Thyroid gland (tissue), 4 donors: ENCODE results near the gene OSMR. TPM values are rescaled to one million over a fixed set of nuclear protein-coding genes. Genes with fewer than 3 reads are reported as not detected.

Source experiments
- DNase-seq, 2 donors: peaks; one replicate each; pipeline ENCODE4 v3.0.0-alpha.2; 2019
- H3K27ac ChIP-seq, 3 donors: fragments of 200-600 bp; sonication (generic); 1 replicate in 2 of 3; 2 replicates in 1 of 3; pipeline ENCODE4 v1.5.1; 2016 to 2019; ENCODE audit warnings: mild to moderate bottlenecking in 1 of 3, moderate library complexity in 1 of 3
- H3K27me3 ChIP-seq: fragments of 200-600 bp; sonication (generic); one replicate; pipeline ENCODE4 v1.5.1; 2019
- H3K36me3 ChIP-seq, 2 donors: fragments of 200-600 bp; sonication (generic); one replicate each; pipeline ENCODE4 v1.5.1; 2016 to 2019
- H3K4me1 ChIP-seq, 2 donors: fragments of 200-600 bp; sonication (generic); one replicate each; pipeline ENCODE4 v1.5.1; 2017 to 2019
- H3K4me3 ChIP-seq, 3 donors: fragments of 200-600 bp; sonication (generic); replicated peaks in 1 of 3; 1 replicate in 2 of 3; 2 replicates in 1 of 3; pipeline ENCODE4 v1.5.1; 2016; ENCODE audit warnings: mild to moderate bottlenecking in 1 of 3
- H3K9me3 ChIP-seq: fragments of 200-600 bp; sonication (generic); one replicate; pipeline ENCODE4 v1.5.1; 2017
- CTCF ChIP-seq, 6 experiments: fragments of 200-600 bp in 3 of 6; fragments of 450-650 bp in 3 of 6; sonication (generic) in 3 of 6; IDR thresholded peaks; one replicate each; pipeline ENCODE4 v1.5.1; 2016 to 2019; ENCODE audit warnings: antibody characterized with exemption in 6 of 6, mild to moderate bottlenecking in 2 of 6, inconsistent platforms in 1 of 6, moderate library complexity in 1 of 6
- POLR2A ChIP-seq, 2 donors: fragments of 450-650 bp; IDR thresholded peaks; one replicate each; pipeline ENCODE4 v1.6.1; 2017; ENCODE audit warnings: antibody characterized with exemption in 2 of 2, mild to moderate bottlenecking in 2 of 2, moderate library complexity in 1 of 2
- WGBS, 2 donors: methylation state at CpG; one replicate each; pipeline ENCODE4 v1.1.5; 2017; 5-methylcytosine and 5-hydroxymethylcytosine counted together
- intact Hi-C: fragments of 100-400 bp; cut with DNase I; formaldehyde crosslinking; loops from one replicate; pipeline ENCODE4 v1.15.1; 2023
- total RNA-seq, 4 donors: library from RNA; depleted of rRNA; stranded (reverse); fragments of >200 nt; gene quantifications; one replicate each; pipeline ENCODE4 v1.2.3, GENCODE V29; 2016

OSMR gene
- total RNA-seq, 4 donors from 2014 or later, result 18.2 to 104 (median 33.9) TPM

DNA sequence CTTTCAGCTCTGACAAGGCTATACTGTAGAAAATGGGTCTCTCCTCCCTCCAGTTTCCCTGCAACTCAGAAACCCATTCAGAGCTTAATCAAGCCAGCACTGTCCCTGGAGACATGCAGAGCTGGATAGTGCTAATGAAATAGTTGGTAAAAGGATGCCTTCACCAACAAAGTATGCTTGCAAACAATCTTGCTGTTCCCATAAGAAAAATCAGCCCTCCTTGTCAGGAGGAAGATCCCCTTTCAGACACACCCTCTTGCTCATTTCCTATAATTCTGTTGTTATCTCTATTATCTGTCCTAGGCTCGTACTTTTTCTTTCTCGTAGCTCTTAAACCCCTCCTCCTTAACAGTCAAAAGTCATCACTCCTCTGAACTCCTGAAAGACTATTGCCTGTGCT, 9.9 kb upstream of the OSMR start:
- TF ChIP-seq CTCF (IDR thresholded peaks at IDR 0.05), result no peak
- no peak for TF ChIP-seq POLR2A (IDR thresholded peaks at IDR 0.05)
- Histone ChIP-seq H3K36me3 (no peaks in the 10 kb centered on the region), H3K4me1 (peaks cover 0 to 9% of the 10 kb centered on the region in 2 donors), H3K27me3 (no peaks in the 10 kb centered on the region), H3K9me3 (no peaks in the 10 kb centered on the region), H3K4me3 (no peak overlapping the region), H3K27ac (no peak overlapping the region)
- intact Hi-C loops, result no loop called here
- 68 to 70% methylated on average over 2 of the region's 2 CpGs for WGBS, 2 donors
- no peak for DNase-seq

- Histone ChIP-seq H3K4me1 (peaks cover 0 to 4% of the 10 kb centered on the region in 2 donors), H3K27ac (no peak overlapping the region), H3K36me3 (no peaks in the 10 kb centered on the region), H3K9me3 (no peaks in the 10 kb centered on the region), H3K27me3 (no peaks in the 10 kb centered on the region), H3K4me3 (no peak overlapping the region)
- no peak for DNase-seq
- 78 to 86% methylated on average over 2 of the region's 2 CpGs for WGBS, 2 donors
- intact Hi-C loops, result no loop called here
- TF ChIP-seq POLR2A (IDR thresholded peaks at IDR 0.05) (no peak), CTCF (IDR thresholded peaks at IDR 0.05) (no peak)
These were observed 8.4 kb upstream of the OSMR start for GRCh38 chr5:38837416-38837815.

- no peak overlapping the region for H3K4me3 ChIP-seq
- intact Hi-C loops, result no loop called here
- TF ChIP-seq POLR2A (IDR thresholded peaks at IDR 0.05) (no peak), CTCF (IDR thresholded peaks at IDR 0.05) (no peak)
- WGBS, 2 donors, result 68 to 95% methylated on average over 2 of the region's 2 CpGs
- no peak for DNase-seq
- peaks cover 0 to 4% of the 10 kb centered on the region in 2 donors for H3K4me1 ChIP-seq
- no peaks in the 10 kb centered on the region for H3K9me3 ChIP-seq
- H3K27ac ChIP-seq, result no peak overlapping the region
- H3K27me3 ChIP-seq, result no peaks in the 10 kb centered on the region
- H3K36me3 ChIP-seq, result no peaks in the 10 kb centered on the region
These were observed 7.9 kb upstream of the OSMR start for GRCh38 chr5:38837932-38838331.

DNA sequence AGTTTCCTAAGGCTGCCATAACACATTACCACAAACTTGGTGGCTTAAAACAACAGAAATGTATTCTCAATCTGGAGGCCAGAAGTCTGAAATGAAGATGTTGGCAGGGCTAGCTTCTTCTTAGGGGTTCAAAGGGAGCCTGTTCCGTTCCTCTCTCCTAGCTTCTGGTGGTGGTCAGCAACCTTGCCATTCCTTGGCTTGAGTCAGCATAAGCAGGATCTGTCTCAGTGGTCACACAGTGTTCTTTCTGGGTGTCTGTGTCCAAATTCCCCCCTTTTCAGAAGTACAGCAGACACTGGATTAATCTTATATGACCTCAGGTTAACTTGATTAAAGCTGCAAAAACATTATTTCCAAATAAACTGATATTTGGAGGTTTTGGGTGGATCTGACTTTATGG, 2.1 kb upstream of the OSMR start:
- no peak for DNase-seq
- 71 to 82% methylated on average over 1 of the region's 1 CpG for WGBS, 2 donors
- H3K27ac ChIP-seq, result no peak overlapping the region
- no peak overlapping the region for H3K4me3 ChIP-seq
- TF ChIP-seq POLR2A (IDR thresholded peaks at IDR 0.05) (no peak), CTCF (IDR thresholded peaks at IDR 0.05) (no peak)
- no peaks in the 10 kb centered on the region for H3K9me3 ChIP-seq
- peaks cover 0 to 3% of the 10 kb centered on the region in 2 donors for H3K4me1 ChIP-seq
- no peaks in the 10 kb centered on the region for H3K27me3 ChIP-seq
- H3K36me3 ChIP-seq, result no peaks in the 10 kb centered on the region
- intact Hi-C loops, result no loop called here

- Histone ChIP-seq H3K4me3 (peak overlapping the region; percentile 55 to 85 (median 75)), H3K27ac (peak overlapping the region; percentile 44 to 86 (median 72)), H3K9me3 (no peaks in the 10 kb centered on the region), H3K4me1 (peaks cover 0 to 3% of the 10 kb centered on the region in 2 donors), H3K27me3 (no peaks in the 10 kb centered on the region), H3K36me3 (no peaks in the 10 kb centered on the region)
- TF ChIP-seq CTCF (IDR thresholded peaks at IDR 0.05) (no peak), POLR2A (IDR thresholded peaks at IDR 0.05) (no peak)
- peak in 1 of 2 donors; percentile 10 for DNase-seq
- 22 to 23% methylated on average over 24 of the region's 24 CpGs for WGBS, 2 donors
- intact Hi-C loops, result no loop called here
These were observed 683 bp downstream of the OSMR start for GRCh38 chr5:38846379-38847011.
